Transverse colon (tissue), 4 donors: ENCODE data around the gene CSF1R. TPM values are rescaled to one million over a fixed set of nuclear protein-coding genes. Genes with fewer than 3 reads are reported as not detected.

Source experiments
- DNase-seq: peaks from one replicate; pipeline ENCODE4 v3.0.0-alpha.2; 2019
- H3K27ac ChIP-seq, 4 donors: fragments of 200-600 bp; sonication (generic); 2 replicates each; pipeline ENCODE4 v1.5.1; 2016 to 2018; ENCODE audit warnings: inconsistent platforms in 4 of 4
- H3K27me3 ChIP-seq: fragments of 200-600 bp; sonication (generic); 2 replicates; pipeline ENCODE4 v1.5.1; 2017; ENCODE audit warnings: inconsistent platforms
- H3K36me3 ChIP-seq, 4 donors: fragments of 200-600 bp; sonication (generic); 2 replicates each; pipeline ENCODE4 v1.5.1; 2017 to 2019; ENCODE audit warnings: inconsistent platforms in 4 of 4
- H3K4me1 ChIP-seq, 4 donors: fragments of 200-600 bp; sonication (generic); 2 replicates each; pipeline ENCODE4 v1.5.1; 2017 to 2020; ENCODE audit warnings: inconsistent platforms in 4 of 4
- H3K4me3 ChIP-seq, 4 donors: fragments of 200-600 bp; sonication (generic); 1 replicate in 1 of 4; 2 replicates in 3 of 4; pipeline versions ENCODE4 v1.5.1 to v1.6.1; 2017 to 2019; ENCODE audit warnings: inconsistent platforms in 4 of 4
- H3K9me3 ChIP-seq, 2 donors: fragments of 200-600 bp; sonication (generic); 2 replicates each; pipeline ENCODE4 v1.5.1; 2017 to 2019; ENCODE audit warnings: inconsistent platforms in 2 of 2
- CTCF ChIP-seq, 5 experiments: fragments of 200-600 bp in 3 of 5; fragments of 450-650 bp in 2 of 5; sonication (generic) in 3 of 5; IDR thresholded peaks; 1 replicate in 2 of 5; 2 replicates in 3 of 5; pipeline ENCODE4 v1.5.1; 2016 to 2017; ENCODE audit warnings: antibody characterized with exemption in 5 of 5, inconsistent platforms in 3 of 5, mild to moderate bottlenecking in 2 of 5, moderate library complexity in 1 of 5
- EP300 ChIP-seq: sonication (generic); formaldehyde crosslinking; IDR thresholded peaks from one replicate; pipeline ENCODE4 v1.6.1; 2017; ENCODE audit warnings: antibody characterized with exemption, low read depth
- POLR2A ChIP-seq: fragments of 450-650 bp; IDR thresholded peaks from one replicate; pipeline ENCODE4 v1.6.1; 2016; ENCODE audit warnings: antibody characterized with exemption, mild to moderate bottlenecking, moderate library complexity
- POLR2AphosphoS5 ChIP-seq, 3 donors: sonication (generic); formaldehyde crosslinking; IDR thresholded peaks; one replicate each; pipeline ENCODE4 v1.6.1; 2016; ENCODE audit warnings: antibody characterized with exemption in 3 of 3
- WGBS, 2 donors: methylation state at CpG; one replicate each; pipeline ENCODE4 v1.1.5; 2018; ENCODE audit warnings: low coverage in 1 of 2; 5-methylcytosine and 5-hydroxymethylcytosine counted together
- in situ Hi-C, 4 donors: fragments of 200-750 bp; cut with MboI; loops; one replicate each; pipeline versions ENCODE4 v1.15.0 to v1.15.1; 2017; ENCODE audit warnings: low sequenced_read_pairs in 3 of 4, low pct_ligation_motif_present in 1 of 4, low pct_unique_long_range_greater_than_20kb in 1 of 4
- intact Hi-C: fragments of 100-400 bp; cut with DNase I; formaldehyde crosslinking; loops from one replicate; pipeline ENCODE4 v1.15.1; 2023; ENCODE audit warnings: low total_unique reads
- small RNA-seq, 4 donors: library from RNA; depleted of rRNA; stranded (forward); fragments of <200 nt; gene quantifications; one replicate each; pipeline ENCODE3, GENCODE V24; 2016
- total RNA-seq, 4 donors: library from RNA; depleted of rRNA; stranded (reverse); fragments of >200 nt; gene quantifications; one replicate each; pipeline ENCODE4 v1.1.0, GENCODE V29; 2016

The CSF1R gene
- total RNA-seq, 4 donors from 2014 or later = 0.60 to 38.9 (median 14.7) TPM

GRCh38 chr5:150009671-150010387 lies 76.5 kb downstream of the CSF1R start:
- intact Hi-C loops = no loop called here
- 96 to 100% methylated on average over 2 to 6 of the region's 6 CpGs for WGBS, 2 donors

DNA sequence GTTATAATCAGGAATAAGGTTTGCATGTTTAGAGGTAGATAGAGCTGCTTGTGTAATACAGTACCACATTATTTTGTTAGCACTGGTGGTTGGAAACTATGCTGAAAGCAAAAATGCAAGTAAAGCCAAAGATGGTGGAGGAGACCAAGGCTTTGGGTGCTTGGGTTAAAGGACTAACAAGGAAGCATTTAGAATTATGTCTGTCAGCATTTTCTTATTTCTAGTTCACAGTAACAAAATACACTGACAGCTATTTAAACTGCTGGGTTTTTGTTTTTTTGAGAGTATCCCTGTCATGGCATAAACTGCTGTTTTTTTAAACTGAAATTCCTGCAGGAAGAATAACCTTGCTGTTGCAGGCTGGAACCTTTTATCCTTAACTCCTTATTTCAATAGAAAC lies 79.3 kb downstream of the CSF1R start:
- Histone ChIP-seq H3K9me3 (no peaks in the 10 kb centered on the region), H3K4me3 (no peak overlapping the region), H3K4me1 (peaks cover 9 to 28% (median 11%) of the 10 kb centered on the region in 4 donors), H3K27ac (no peak overlapping the region), H3K36me3 (peaks cover 0 to 41% (median 14%) of the 10 kb centered on the region in 4 donors), H3K27me3 (no peaks in the 10 kb centered on the region)
- TF ChIP-seq EP300 (no peak), POLR2A (no peak), CTCF (IDR thresholded peaks at IDR 0.05) (no peak), POLR2AphosphoS5 (IDR thresholded peaks at IDR 0.05) (no peak)
- DNase-seq = no peak
- in situ Hi-C loops (no loop called here), intact Hi-C loops (no loop called here)

More at GRCh38 chr5:150009671-150010387, 76.5 kb downstream of the CSF1R start:
- H3K4me3 ChIP-seq = no peak overlapping the region
- DNase-seq = no peak
- in situ Hi-C loops = no loop called here
- no peaks in the 10 kb centered on the region for H3K9me3 ChIP-seq
- H3K27me3 ChIP-seq = no peaks in the 10 kb centered on the region
- peaks cover 0 to 21% (median 8%) of the 10 kb centered on the region in 4 donors for H3K4me1 ChIP-seq
- peaks cover 0 to 56% (median 21%) of the 10 kb centered on the region in 4 donors for H3K36me3 ChIP-seq
- H3K27ac ChIP-seq = no peak overlapping the region
- TF ChIP-seq POLR2AphosphoS5 (IDR thresholded peaks at IDR 0.05) = no peak
- TF ChIP-seq EP300 = no peak
- TF ChIP-seq CTCF (IDR thresholded peaks at IDR 0.05) = no peak
- TF ChIP-seq POLR2A = no peak

DNA sequence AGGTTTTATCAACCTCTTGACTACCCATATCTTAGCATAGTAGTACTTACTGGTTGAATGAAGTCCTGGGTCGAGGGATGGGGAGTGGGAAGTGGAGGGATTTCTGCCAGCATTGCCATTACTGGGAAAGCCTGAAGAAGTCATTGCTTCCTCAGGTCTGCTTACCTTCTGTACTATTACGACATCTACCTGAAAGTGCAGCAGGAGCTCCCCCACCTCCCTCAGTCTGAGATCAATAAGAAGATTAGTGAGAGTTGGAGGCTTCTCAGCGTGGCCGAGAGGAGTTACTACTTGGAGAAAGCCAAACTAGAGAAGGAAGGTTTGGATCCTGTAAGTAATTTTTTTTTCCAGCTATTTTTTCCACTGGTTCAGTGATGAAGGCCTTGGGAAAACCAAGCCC lies 80.0 kb downstream of the CSF1R start:
- Histone ChIP-seq H3K36me3 (peaks cover 0 to 36% (median 14%) of the 10 kb centered on the region in 4 donors), H3K4me1 (peaks cover 11 to 35% (median 17%) of the 10 kb centered on the region in 4 donors), H3K4me3 (no peak overlapping the region), H3K27ac (no peak overlapping the region), H3K9me3 (no peaks in the 10 kb centered on the region), H3K27me3 (no peaks in the 10 kb centered on the region)
- intact Hi-C loops (no loop called here), in situ Hi-C loops (no loop called here)
- DNase-seq = no peak
- TF ChIP-seq CTCF (IDR thresholded peaks at IDR 0.05) (no peak), POLR2AphosphoS5 (IDR thresholded peaks at IDR 0.05) (no peak), POLR2A (no peak), EP300 (no peak)
- 91 to 92% methylated on average over 4 of the region's 4 CpGs for WGBS, 2 donors

Small RNAs within 50 kb of the gene (small RNA-seq; reads per million reads assigned to genes)
- gene RF00019 = 0 reads per million in 4 donors

Other genes starting within 250 kb of the CSF1R start
- gene PDE6A, start 141.8 kb downstream of the CSF1R start, total RNA-seq = 1 to 10 TPM; 1.2 to 6.5 (median 3.5) TPM
- gene SLC26A2, start 125.8 kb downstream of the CSF1R start, total RNA-seq = 1,000 to 10,000 TPM in 2 of 4 donors, 100 to 1,000 TPM in 2; 233 to 1,489 (median 1,023) TPM
- gene TIGD6, start 85.9 kb downstream of the CSF1R start, total RNA-seq = 1 to 10 TPM in 2 of 4 donors, under 1 TPM in 2; 0.20 to 2.5 (median 1.6) TPM
- 10 to 100 TPM; 29.9 to 93.5 (median 38.1) TPM for gene HMGXB3, start 85.8 kb downstream of the CSF1R start, total RNA-seq
- 10 to 100 TPM; 20.2 to 56.3 (median 28.3) TPM for gene PDGFRB, start 69.3 kb upstream of the CSF1R start, total RNA-seq
- 100 to 1,000 TPM; 249 to 540 (median 360) TPM for gene CDX1, start 80.2 kb upstream of the CSF1R start, total RNA-seq
- 10 to 100 TPM; 19.5 to 67.7 (median 21.3) TPM for gene SLC6A7, start 103.5 kb upstream of the CSF1R start, total RNA-seq
- gene CAMK2A, start 203.2 kb upstream of the CSF1R start, total RNA-seq = under 1 TPM in 2 of 4 donors, not detected in 2; 0.32 to 0.82 TPM
- gene ARSI, start 216.4 kb upstream of the CSF1R start, total RNA-seq = 1 to 10 TPM in 1 of 4 donors, under 1 TPM in 1, not detected in 2; 0.48 to 1.6 TPM